Large intestine (tissue), 3 donors: ENCODE measurements around the gene STARD5. TPM values are rescaled to one million over a fixed set of nuclear protein-coding genes. Genes with fewer than 3 reads are reported as not detected.

ENCODE experiments used
- DNase-seq, 2 donors: peaks; one replicate each; pipeline versions ENCODE4 v3.0.0 to v3.0.0-alpha.2; 2013
- H3K27ac ChIP-seq: one replicate; pipeline ENCODE4 v1.5.1; 2013; ENCODE audit warnings: low read length
- H3K27me3 ChIP-seq: 2 replicates; pipeline ENCODE4 v1.6.1; 2013; ENCODE audit warnings: low read length; ENCODE audit not compliant: control insufficient read depth, insufficient read depth
- H3K36me3 ChIP-seq: 2 replicates; pipeline ENCODE4 v1.6.1; 2013; ENCODE audit warnings: low read length; ENCODE audit not compliant: control insufficient read depth, insufficient read depth
- H3K4me1 ChIP-seq: one replicate; pipeline ENCODE4 v1.6.1; 2013; ENCODE audit warnings: low read length; ENCODE audit not compliant: control insufficient read depth, insufficient read depth
- H3K4me3 ChIP-seq: one replicate; pipeline ENCODE4 v1.5.1; 2013; ENCODE audit warnings: low read length
- H3K9me3 ChIP-seq: one replicate; pipeline ENCODE4 v1.6.1; 2013; ENCODE audit warnings: mild to moderate bottlenecking, low read depth, low read length, moderate library complexity; ENCODE audit not compliant: control insufficient read depth
- WGBS: methylation state at CpG from one replicate; pipeline ENCODE4 v1.1.5; 2013; ENCODE audit warnings: low lambda C conversion rate; ENCODE audit not compliant: insufficient coverage; 5-methylcytosine and 5-hydroxymethylcytosine counted together
- polyA plus RNA-seq: library from polyadenylated mRNA; unstranded; fragments of 120-200 nt; gene quantifications from one replicate; pipeline ENCODE4 v1.2.1, GENCODE V29; 2013

Gene STARD5
- polyA plus RNA-seq, 1 donor: 31.2 TPM

DNA sequence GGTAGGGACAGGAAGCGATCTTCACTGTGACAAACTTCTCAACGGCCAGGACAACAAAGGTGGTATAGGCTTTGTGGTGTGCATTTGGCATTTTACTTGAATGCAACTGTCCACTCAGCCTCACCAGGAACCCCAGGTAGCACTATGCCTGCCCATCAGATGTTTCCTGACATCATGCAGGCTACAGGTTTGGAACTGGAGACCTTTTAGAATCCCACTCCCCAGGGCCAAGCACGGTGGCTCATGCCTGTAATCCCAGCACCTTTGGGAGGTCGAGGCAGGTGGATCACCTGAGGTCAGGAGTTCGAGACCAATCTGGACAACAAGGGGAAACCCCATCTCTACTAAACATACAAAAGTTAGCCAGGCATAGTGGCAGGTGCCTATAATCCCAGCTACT lies 9.6 kb downstream of the STARD5 start:
- no CpG with 5 or more reads among the region's 5 CpGs for WGBS
- no peaks in the 10 kb centered on the region for H3K4me1 ChIP-seq
- H3K27me3 ChIP-seq: no peaks in the 10 kb centered on the region
- no peak overlapping the region for H3K4me3 ChIP-seq
- H3K36me3 ChIP-seq: peaks cover 87% of the 10 kb centered on the region
- DNase-seq: no peak
- H3K9me3 ChIP-seq: no peaks in the 10 kb centered on the region
- no peak overlapping the region for H3K27ac ChIP-seq

DNA sequence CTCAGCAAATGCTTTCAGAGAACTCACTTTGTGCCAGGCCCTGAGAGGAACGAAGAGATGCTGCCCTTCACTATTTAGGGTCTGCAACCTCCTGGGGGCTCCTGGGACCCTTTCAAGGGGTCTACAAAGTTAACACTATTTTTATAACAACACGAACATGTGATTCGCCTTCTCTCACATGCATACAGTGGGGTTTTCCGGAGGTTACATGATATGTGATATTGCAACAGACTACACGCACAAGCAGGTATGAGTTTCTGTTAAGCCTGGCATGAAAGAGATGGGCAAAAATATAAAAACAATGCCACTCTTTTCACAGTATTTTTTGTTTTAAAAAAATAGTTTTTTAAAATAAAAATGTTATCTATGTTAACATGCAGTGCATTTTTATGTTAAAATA lies 10.3 kb downstream of the STARD5 start:
- no peak for DNase-seq
- Histone ChIP-seq H3K36me3 (peaks cover 84% of the 10 kb centered on the region), H3K9me3 (no peaks in the 10 kb centered on the region), H3K4me3 (no peak overlapping the region), H3K27me3 (no peaks in the 10 kb centered on the region), H3K27ac (no peak overlapping the region), H3K4me1 (no peaks in the 10 kb centered on the region)
- 90% methylated on average over 3 of the region's 5 CpGs for WGBS

DNA sequence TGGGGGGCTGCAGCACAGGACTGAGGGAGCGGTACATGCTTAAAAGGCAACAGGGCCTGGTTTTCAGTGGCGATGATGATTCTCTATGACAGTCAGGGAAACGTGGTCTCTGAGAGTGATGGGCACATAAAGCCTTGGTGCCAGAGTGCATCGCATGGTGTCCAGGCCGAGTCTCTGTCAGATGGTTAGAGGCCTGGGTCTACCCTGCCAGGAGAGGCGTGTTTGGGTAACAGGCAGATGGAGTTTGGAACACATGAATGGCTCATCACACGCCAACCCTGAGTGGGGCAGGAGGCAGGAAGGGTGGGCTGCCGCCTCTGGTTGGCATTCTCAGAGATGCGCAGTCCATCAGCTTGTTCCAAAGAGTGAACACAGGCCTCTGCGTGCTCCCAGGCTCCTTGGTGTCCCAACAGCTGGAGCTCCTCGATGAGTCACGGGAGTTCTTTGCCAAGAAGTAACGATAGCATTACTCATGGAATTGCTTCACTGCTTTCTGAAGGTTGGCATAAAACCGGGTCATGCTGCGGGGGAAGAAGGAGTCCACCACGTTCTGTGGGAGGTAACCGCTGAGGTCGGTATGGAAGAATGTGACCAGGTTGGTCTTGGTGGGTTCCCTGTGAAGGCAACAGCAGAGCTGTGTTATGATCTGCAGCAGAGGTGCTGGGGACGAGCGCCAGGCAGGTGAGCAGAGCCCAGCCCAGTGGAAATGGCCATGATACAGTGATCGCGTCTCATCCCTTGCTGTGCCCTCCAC lies 11.0 kb downstream of the STARD5 start:
- DNase-seq: no peak
- H3K36me3 ChIP-seq: peaks cover 81% of the 10 kb centered on the region
- no peaks in the 10 kb centered on the region for H3K4me1 ChIP-seq

DNA sequence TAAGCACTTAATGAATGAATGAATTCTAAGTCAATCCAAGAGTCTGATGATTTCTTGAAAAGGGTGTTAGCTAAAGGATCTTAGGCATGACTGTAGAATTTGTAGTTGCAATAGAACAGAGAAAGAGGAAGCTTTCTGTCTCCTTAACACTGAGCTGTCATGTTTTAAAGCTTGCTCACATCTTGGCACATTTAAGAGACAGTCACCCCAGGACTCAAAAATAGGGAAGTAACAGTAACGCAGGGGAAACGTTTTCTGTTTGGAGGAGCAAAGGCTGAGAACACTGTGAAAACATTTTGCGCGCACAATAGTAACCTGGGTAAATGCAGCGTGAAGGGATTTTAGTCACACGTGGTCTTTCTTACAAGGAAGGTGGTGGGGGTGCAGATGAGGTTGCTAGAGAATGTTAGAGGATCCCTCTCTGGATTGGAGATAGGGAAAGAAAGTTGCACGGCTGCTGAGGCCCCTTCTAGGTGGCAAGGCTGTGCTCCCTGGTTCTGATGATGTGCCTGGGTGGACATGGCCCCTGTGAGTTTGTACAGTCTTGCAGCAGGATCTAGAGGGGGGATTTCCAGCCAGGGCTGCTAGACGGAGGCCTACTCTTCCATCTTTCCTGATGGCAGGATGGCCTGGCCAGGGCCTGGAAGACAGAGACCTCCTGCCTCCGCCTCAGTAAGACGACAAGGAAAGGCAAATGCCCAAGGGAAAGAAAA lies 12.0 kb downstream of the STARD5 start:
- 92% methylated on average over 2 of the region's 10 CpGs for WGBS
- no peaks in the 10 kb centered on the region for H3K9me3 ChIP-seq
- no peaks in the 10 kb centered on the region for H3K4me1 ChIP-seq
- no peak overlapping the region for H3K4me3 ChIP-seq
- no peaks in the 10 kb centered on the region for H3K27me3 ChIP-seq
- DNase-seq: no peak
- H3K27ac ChIP-seq: no peak overlapping the region
- peaks cover 75% of the 10 kb centered on the region for H3K36me3 ChIP-seq

More for the DNA sequence above, 11.0 kb downstream of the STARD5 start:
- Histone ChIP-seq H3K27me3 (no peaks in the 10 kb centered on the region), H3K4me3 (no peak overlapping the region), H3K9me3 (no peaks in the 10 kb centered on the region), H3K27ac (no peak overlapping the region)
- no CpG with 5 or more reads among the region's 22 CpGs for WGBS

DNA sequence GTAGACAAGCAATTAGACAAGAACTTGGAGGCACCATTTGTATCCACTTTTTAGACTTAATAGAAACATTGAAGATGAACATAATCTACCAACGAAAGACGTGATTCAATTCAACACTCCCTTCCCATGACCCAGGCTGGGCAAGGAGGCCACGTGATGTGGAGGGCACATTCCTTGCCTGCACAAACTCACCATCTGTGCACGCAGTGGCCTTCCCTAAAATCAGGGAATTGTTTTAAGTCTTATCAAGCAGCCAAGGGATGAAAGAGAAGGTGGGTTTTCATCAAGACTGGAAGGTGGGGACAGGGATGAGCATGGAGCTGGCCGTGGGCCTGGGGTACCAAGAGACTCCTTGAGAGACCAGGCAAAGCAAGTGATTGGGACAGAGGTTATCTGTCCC lies 13.5 kb downstream of the STARD5 start:
- no peak overlapping the region for H3K4me3 ChIP-seq
- no CpG with 5 or more reads among the region's 5 CpGs for WGBS
- no peaks in the 10 kb centered on the region for H3K4me1 ChIP-seq
- peaks cover 68% of the 10 kb centered on the region for H3K36me3 ChIP-seq
- no peaks in the 10 kb centered on the region for H3K9me3 ChIP-seq
- H3K27ac ChIP-seq: no peak overlapping the region
- no peaks in the 10 kb centered on the region for H3K27me3 ChIP-seq
- DNase-seq: no peak

DNA sequence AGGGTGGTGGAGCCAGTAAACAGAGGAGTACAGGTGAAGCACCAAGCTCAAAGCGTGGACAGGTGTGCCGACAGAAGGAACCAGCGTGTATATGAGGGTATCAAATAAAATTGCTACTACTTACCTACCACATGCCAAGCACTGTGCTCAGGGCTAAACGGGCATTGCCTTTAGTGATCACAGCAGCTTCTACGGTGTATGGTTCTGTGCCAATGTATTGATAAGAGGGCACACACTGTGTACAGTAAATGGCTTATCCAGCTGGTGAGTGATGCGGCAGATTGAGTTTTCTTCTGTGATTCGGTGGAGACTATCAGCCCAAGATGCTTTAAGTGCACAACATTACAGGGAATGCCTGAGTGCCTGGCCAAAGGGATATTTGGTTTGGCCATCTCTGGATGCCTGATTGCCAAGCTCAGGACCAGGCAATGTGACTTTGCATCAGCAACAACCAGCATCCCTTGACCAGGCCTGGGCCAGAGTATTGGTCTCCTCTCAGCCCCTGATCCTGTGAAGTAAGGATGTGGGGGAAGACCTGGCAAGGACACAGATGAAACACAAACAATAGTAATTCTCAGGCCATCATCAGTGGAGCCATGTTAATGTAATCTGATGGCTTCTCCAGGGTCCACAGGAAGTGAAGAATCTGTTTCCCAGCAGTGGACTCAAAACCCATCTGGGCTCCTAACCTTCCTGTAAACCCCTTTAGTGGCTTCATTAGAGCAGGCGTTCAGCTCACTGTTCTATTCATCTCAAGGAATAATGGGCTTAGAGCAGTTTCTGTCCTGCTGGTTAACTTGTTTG lies 14.1 kb downstream of the STARD5 start:
- Histone ChIP-seq H3K27me3 (no peaks in the 10 kb centered on the region), H3K36me3 (peaks cover 62% of the 10 kb centered on the region), H3K4me1 (no peaks in the 10 kb centered on the region), H3K27ac (no peak overlapping the region), H3K4me3 (no peak overlapping the region), H3K9me3 (no peaks in the 10 kb centered on the region)
- WGBS: no CpG with 5 or more reads among the region's 8 CpGs
- no peak for DNase-seq

DNA sequence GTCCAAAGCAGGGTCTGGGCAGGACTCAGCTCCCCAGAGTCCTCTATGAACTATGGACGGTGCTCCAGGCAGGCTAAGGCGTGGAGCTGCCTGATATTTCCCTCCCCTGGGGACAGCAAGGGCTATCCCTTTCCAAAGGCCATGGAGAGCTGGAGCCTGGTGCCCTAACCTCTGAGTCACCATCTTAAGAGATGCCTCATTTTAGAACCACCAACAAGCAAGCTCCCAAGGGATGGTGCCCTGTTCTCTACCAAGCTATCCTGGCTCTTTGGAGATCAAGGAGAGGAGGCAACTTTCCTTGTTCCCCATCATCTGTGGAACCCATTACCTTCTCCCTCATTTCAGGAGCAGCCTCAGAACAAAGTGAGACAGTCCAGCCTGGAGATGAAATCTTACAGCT lies 15.7 kb downstream of the STARD5 start:
- Histone ChIP-seq H3K27me3 (no peaks in the 10 kb centered on the region), H3K36me3 (peaks cover 53% of the 10 kb centered on the region), H3K4me3 (no peak overlapping the region), H3K4me1 (no peaks in the 10 kb centered on the region), H3K9me3 (no peaks in the 10 kb centered on the region), H3K27ac (no peak overlapping the region)
- no CpG with 5 or more reads among the region's 2 CpGs for WGBS
- no peak for DNase-seq

DNA sequence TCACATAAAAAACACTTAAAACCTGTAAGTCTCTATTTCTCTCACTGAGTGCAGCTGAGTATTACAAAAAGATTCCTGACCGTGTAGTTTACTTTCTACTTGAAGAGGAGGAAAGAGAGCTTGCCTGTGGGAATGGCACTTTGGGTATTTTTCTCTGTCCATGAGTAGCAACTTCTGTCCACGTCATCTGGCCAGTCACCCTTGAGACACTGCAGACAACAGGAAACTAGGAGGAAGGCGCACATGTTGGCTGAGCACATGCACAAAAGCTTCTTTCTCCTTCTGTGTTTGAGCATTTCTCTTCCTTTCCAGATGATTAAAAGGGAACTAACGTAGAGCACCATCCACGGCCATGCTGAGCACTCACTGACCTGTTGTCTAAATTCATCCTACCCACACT lies 19.7 kb downstream of the STARD5 start:
- H3K36me3 ChIP-seq: peaks cover 18% of the 10 kb centered on the region
- H3K4me3 ChIP-seq: no peak overlapping the region
- no peak for DNase-seq
- no peaks in the 10 kb centered on the region for H3K9me3 ChIP-seq
- 80% methylated on average over 1 of the region's 5 CpGs for WGBS
- H3K4me1 ChIP-seq: no peaks in the 10 kb centered on the region
- no peak overlapping the region for H3K27ac ChIP-seq
- H3K27me3 ChIP-seq: no peaks in the 10 kb centered on the region

DNA sequence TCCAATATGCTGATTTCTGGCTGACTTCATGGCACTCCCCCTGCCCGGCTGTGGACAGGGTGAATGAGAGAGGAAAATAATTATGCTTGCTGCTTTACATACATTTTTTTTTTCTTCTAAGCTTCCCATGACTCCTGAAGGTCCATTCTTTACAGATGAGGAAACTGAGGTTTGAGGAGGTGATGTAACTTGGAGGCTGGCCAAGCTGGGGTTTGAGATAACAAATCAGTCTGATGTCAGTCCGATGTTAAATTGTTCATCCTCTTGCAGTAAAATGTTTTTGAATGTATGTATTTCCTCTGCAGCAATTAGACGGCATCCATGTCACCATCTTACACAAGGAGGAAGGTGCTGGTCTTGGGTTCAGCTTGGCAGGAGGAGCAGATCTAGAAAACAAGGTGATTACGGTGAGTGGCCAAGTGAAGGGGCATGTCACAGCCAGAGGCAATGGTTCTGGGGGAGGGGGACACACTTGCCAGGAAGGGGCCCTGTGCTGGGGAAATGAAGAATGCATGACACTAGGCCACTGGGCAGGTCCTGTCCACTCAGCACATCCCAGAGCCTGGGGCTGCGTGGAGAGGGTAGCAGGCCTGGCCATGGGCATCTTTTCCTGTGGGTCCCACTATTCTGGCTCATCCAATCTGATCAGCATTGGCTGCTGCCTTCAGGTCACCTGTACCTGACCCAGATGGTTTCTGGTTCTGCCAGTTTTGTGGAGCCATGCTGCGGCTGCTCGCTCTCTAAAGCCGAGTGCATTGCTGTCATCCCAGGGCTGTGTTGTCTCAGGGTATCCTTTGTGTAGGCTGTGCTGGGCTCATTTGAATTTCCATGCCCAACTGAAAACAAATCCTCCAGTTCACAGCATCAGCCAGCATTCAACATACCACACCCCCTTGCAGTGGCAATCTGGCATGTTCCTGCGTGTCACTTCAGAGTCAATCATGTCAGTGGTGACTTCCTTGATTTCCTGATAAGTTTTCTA lies 20.4 kb downstream of the STARD5 start:
- H3K4me3 ChIP-seq: no peak overlapping the region
- H3K9me3 ChIP-seq: no peaks in the 10 kb centered on the region
- no peak overlapping the region for H3K27ac ChIP-seq
- H3K27me3 ChIP-seq: no peaks in the 10 kb centered on the region
- H3K36me3 ChIP-seq: peaks cover 14% of the 10 kb centered on the region
- no peak for DNase-seq
- WGBS: 83% methylated on average over 1 of the region's 9 CpGs
- no peaks in the 10 kb centered on the region for H3K4me1 ChIP-seq
